GM12801 (cell line): ENCODE data around the gene POGZ.

ENCODE experiments used
- CTCF ChIP-seq: IDR thresholded peaks from one replicate; pipeline ENCODE4 v1.5.1; 2011; ENCODE audit warnings: control low read depth; ENCODE audit not compliant: insufficient read length; ENCODE audit errors: extremely low read depth

POGZ gene

GRCh38 chr1:151428068-151428467 is 31.2 kb downstream of the POGZ start:
- no peak for TF ChIP-seq CTCF

- TF ChIP-seq CTCF = no peak
These were observed 34.2 kb downstream of the POGZ start for GRCh38 chr1:151425103-151425502.

GRCh38 chr1:151419819-151420218 is 39.5 kb downstream of the POGZ start:
- TF ChIP-seq CTCF = no peak

GRCh38 chr1:151418081-151418480 is 41.2 kb downstream of the POGZ start:
- no peak for TF ChIP-seq CTCF

GRCh38 chr1:151416231-151416630 is 43.1 kb downstream of the POGZ start:
- no peak for TF ChIP-seq CTCF

- TF ChIP-seq CTCF = no peak
These were observed 47.4 kb downstream of the POGZ start for GRCh38 chr1:151411884-151412283.

GRCh38 chr1:151408891-151409290 is 50.4 kb downstream of the POGZ start:
- no peak for TF ChIP-seq CTCF

GRCh38 chr1:151407304-151407703 is 52.0 kb downstream of the POGZ start:
- no peak for TF ChIP-seq CTCF
